Upper lobe of left lung (tissue), 4 donors: Measurements from ENCODE around the gene GABRA5.

Source experiments
- POLR2A ChIP-seq, 4 donors: fragments of 450-650 bp; IDR thresholded peaks; one replicate each; pipeline ENCODE4 v1.5.1; 2016 to 2017; ENCODE audit warnings: antibody characterized with exemption in 4 of 4, mild to moderate bottlenecking in 2 of 4
- POLR2AphosphoS5 ChIP-seq, 2 donors: sonication (generic); formaldehyde crosslinking; IDR thresholded peaks; one replicate each; pipeline ENCODE4 v1.5.1; 2017; ENCODE audit warnings: antibody characterized with exemption in 2 of 2
- TF ChIP-seq, protein P1 (sequence below), 6 experiments: fragments of 450-650 bp in 4 of 6; fragments of 200-600 bp in 2 of 6; sonication (generic) in 2 of 6; IDR thresholded peaks; one replicate each; pipeline ENCODE4 v1.5.1; 2016 to 2019; ENCODE audit warnings: antibody characterized with exemption in 6 of 6

DNA sequence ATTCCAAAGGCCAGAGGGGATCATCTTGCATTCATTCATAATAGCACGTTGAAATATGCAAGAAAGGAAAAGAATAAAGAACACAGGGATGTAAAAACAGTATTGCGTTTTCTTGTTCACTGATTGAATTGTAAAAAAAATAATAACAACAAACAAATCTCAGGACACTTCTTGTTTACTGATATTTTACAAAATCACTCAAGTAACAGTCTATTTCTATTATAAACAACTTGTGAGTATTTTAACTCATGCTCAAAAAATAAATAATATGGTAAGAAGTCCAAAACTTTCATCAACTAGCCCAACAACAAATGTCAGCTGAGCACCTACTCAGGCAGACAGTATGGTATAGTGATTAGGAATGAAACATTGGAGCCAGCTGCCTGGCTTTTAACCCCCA is 101.9 kb downstream of the GABRA5 start:
- TF ChIP-seq POLR2A (IDR thresholded peaks at IDR 0.05) (no peak), POLR2AphosphoS5 (IDR thresholded peaks at IDR 0.05) (no peak)
- TF ChIP-seq, protein P1, sequence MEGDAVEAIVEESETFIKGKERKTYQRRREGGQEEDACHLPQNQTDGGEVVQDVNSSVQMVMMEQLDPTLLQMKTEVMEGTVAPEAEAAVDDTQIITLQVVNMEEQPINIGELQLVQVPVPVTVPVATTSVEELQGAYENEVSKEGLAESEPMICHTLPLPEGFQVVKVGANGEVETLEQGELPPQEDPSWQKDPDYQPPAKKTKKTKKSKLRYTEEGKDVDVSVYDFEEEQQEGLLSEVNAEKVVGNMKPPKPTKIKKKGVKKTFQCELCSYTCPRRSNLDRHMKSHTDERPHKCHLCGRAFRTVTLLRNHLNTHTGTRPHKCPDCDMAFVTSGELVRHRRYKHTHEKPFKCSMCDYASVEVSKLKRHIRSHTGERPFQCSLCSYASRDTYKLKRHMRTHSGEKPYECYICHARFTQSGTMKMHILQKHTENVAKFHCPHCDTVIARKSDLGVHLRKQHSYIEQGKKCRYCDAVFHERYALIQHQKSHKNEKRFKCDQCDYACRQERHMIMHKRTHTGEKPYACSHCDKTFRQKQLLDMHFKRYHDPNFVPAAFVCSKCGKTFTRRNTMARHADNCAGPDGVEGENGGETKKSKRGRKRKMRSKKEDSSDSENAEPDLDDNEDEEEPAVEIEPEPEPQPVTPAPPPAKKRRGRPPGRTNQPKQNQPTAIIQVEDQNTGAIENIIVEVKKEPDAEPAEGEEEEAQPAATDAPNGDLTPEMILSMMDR (IDR thresholded peaks at IDR 0.05): no peak
